Posterior cingulate gyrus (tissue), 11 donors: Measurements from ENCODE around the gene DNAL4.

Experiments
- DNase-seq, 10 donors: peaks; one replicate each; pipeline versions ENCODE4 v3.0.0 to v3.0.0-alpha.2; 2020 to 2021; ENCODE audit warnings: mixed read lengths in 3 of 10
- intact Hi-C: fragments of 100-400 bp; cut with DNase I; formaldehyde crosslinking; loops from one replicate; pipeline ENCODE4 v1.15.1; 2023

Gene DNAL4

DNA sequence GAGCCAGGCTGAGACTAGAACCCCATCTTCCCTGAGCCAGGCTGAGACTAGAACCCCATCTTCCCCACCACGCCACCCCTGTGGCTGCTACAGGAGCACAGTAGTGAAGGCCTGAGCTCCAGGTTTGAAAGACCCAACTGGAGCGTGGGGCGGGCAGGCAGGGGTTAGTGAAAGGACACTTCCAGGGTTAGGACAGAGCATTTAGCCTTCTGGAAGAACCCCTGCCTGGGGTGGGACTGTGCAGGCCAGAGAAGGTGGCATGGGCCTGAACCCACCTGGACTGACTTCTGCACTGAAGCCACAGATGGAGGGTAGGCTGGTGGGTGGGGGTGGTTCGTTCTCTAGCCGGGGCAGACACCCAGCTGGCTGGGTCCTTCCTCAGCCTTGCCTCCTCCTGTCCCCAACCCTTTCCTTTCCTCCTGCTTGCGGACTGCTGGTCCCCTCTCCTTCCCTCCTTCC is 62.2 kb downstream of the DNAL4 start:
- DNase-seq, result peak in 2 of 10 donors; percentile 69 to 84
- intact Hi-C loops, result no loop called here

DNA sequence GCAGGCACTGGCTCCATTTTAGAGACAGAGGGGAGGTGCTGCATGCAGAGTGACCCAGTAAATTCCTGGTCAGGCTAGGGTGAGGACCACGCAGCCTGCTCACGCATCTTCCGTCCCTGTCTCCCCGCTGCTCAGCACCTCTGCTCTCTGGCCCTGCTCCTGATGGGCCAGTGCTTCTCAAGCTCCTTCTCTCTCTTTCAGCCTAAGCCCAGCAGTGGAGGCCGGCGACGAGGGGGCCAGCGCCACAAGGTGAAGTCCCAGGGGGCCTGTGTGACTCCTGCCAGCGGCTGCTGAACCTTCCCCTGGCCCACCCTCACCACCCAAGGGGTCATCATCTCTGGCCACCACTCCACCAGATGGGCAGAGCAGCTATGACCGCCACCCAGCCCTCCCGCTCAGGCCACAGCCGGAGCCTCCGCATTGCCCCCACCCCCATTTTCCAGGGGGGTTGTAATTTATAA is 63.5 kb downstream of the DNAL4 start:
- intact Hi-C loops, result no loop called here
- peak in 3 of 10 donors; percentile 15 to 81 (median 60) for DNase-seq

DNA sequence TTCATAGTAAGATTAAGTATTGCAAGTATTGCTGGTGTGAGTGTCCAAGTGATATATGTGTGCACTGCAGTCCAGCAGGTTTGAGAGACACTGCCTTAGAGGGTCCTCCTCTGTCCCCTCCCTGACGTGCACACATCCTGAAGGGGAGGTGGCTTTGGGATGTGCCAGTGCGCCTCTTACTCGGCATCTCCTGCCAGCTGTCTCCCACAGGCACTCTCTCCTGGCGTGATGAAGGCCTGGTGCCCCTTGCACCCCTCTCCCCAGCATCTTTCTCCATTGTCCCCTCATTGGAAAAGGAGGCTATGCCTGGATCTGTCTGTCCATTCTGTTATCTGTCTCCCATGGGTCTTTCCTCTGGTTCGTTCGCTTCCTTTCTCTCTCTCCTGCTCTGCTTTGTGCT is 64.0 kb downstream of the DNAL4 start:
- peak in 1 of 10 donors; percentile 14 for DNase-seq
- intact Hi-C loops, result no loop called here

DNA sequence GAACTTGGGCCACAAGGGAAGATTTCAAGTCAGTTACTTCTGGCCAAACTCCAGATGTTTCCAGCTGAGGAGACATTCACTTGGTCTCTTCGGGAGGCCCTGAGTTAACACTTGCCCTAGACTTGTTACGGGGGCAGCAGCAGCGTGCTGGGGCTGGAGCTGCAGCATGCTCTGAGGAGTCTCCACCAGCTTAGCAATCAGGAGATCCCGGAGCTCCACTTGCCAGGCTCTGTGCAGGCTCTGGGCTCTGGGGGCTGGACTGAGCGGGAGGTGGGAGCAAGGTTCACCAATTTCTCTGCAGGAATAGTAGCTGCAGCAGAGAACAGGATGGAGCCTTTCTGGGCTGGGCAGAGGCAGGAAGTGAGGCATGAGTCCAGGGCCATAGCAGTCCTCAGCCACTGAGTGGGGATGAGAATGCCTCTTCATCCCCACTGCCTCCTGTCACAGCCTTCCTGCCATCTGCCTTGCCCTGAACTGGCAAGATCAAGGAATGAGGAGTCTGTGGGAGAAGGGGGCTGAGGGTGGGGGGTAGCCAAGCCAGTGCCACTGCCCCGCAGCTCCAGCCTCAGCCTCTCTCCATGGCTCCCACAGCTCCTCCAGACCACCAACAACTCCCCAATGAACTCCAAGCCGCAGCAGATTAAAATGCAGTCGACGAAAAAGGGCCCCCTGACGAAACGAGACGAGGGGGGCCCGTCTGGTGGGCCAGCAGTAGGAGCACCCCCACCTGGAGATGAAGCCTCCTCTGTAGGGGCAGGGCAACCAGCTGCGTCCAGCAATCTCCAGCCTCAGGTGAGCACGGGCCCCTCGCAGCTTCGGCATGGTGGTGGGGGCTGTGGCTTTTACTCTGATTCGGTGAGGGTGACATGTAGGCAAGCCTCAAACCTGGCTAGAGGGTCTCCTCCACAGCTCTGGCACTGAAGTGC is 64.8 kb downstream of the DNAL4 start:
- intact Hi-C loops, result no loop called here
- DNase-seq, result peak in 2 of 10 donors; percentile 59 to 68
